ENCODE data around the gene DLG2.

Gene DLG2

GRCh38 chr11:83682611-83682973, 1944.6 kb downstream of the DLG2 start:
- no peak for DNase-seq

DNA sequence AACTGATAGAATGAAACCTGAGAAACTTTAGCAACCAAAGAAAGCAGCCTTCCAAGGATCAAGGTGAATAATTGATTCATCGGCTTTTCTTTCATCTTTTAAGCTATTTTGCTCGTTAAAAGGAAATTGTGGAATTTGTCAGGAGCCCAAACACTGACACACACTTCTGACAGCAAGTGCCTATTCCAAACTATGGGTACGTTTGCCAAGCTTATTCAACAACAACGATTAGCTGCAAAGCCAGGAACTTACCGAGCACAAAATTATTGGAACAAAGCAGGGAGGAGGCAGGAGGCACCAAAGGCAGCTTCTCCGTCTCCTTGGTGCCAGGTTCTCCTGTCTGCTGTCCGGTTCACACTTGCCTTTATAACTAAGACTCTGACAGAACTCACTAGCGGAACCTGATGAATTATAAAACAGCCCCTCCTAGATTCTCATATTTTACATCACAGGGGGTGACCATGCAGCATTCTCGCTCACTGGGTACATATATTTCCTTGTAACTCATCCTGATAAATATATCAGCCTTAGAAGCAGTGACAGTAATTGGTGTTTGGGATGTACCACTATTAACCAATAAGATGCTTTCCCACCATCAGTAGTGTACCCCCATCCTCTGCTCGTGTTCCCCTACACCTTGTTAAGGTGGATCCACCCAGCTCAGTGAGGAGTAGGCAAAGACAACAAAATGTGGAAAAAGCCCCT, 1945.1 kb downstream of the DLG2 start:
- no peak for DNase-seq

DNA sequence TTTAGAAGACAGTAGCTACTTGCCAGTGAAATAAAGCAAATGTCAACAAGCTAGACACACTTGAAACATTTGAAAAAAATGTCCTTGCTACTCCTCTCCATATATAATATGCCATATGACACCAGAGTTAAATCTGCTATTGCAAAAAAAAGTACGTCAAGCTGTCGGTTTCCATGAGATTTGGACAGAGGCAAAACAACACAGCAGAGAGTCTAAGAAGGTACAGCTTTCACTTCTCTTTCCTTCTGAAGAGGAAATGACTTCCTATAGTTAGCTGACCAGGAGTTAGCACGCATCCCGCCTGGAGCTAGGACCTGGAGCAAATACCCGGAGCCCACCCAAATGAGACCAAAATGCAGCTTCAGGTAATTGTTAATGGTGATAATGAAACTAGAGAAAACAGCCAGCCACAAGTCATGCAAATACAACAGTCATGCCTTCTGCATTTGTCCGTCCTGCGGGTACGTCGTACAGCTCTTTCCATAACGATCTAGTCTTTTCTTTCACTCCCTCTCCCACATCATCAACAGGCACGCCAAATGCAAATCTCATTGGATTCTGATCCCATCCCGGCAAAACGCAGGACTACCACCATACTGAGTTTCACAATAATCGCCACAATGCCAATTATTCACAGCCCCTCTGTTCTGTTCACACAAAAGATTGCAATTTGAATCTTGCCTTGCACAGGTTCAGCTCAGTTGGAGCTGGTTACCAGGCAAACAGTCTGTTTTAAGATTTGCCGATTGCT, 1945.9 kb downstream of the DLG2 start:
- DNase-seq = no peak

DNA sequence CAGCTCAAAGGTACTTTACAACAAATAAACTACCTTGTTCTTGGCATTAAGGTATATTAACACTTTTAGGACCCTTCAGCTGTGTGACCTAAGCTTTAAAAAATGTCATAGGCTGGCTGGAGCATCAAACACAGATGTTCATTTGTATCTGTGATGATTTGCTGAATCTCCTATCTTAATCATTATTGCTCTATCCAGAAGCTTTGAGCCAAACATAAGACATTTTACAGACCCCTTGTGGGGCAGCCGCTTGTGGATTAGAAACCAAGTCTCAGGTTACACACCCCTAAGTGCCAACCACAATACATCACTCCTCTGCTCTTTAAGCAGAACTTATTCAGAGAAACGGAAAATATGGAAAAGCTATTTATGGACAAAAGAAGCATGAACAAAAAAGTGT, 1946.8 kb downstream of the DLG2 start:
- no peak for DNase-seq

GRCh38 chr11:83678831-83679584, 1948.1 kb downstream of the DLG2 start:
- DNase-seq = no peak

- no peak for DNase-seq
These were observed 1949.4 kb downstream of the DLG2 start for GRCh38 chr11:83677730-83678129.

DNA sequence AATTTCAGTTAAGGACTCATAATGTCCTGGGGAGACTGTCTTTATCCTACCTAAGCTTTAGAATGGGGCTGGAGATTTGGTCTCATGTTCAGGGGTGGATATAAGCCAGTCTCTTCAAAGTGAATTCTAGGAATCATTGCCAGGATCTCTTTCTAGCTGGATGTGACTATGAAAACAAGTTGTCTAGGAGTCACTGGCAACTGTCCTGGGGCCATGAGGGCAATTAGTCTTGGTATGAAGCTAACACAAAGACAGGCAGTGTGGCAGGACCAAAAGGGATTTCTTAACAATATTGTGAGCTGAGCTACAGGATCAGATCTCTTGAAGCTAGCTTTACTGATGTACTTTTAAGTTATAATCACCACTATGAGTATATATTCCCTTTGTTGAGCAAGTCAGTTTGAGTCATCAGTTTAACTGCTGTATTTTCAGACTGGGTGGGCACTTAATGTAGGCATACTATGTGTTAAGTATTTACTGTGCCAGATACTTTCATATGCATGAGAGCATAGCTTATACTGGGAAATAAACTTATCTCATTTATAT, 1951.0 kb downstream of the DLG2 start:
- no peak for DNase-seq

DNA sequence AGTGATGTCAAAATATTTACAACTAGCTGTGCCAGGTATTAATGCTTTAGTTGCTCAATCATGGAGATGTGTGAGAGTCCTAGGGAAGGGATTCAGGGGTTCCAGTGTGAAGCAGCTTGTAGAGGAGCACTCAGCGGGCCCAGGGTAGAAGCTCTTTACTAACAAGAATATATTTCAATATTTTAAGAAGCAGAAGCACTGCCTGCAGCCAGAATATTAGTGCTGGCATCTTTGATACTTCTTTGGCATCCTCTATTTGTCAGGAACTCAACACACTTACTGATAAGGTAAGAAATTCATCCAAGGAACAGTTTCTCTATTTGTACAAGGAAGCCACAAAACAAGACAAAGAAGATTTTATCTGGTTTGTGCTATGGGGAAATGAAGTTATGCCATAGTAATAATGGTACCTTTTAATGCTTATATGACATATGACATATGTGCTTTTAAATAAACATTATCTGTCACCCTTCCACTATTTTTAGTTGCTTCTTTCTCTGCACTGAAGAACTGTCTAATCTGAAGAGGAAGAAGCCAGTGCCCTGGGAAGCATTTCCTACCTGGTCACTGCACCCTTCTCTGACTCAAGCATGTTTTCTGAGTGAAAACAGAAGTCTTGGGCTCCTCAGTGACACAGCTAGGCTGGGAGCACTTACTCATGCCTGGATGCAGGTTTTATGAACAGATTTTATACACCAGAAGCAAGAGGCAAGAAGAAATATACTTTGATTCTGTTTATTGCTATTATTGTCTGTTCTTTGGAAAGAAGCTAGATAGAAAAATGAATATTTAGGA, 1952.8 kb downstream of the DLG2 start:
- DNase-seq = no peak

DNA sequence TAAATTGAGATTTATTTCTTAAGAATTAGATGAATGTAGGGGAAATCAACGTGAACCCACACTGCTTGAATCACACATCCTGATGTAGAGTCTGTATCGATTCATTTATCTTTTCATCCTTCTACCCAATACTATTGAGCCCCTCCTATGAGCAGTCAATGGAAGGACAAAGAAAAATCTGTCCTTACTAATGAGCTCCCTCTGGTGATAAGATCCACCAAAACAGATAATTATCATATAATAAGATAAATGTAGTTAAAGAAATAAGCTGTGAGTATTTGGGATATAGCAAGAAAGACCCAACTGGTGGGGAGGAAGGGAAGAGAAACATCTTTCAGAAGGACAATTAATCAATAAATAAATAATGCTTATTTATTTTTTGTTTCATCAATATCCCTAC, 1955.9 kb downstream of the DLG2 start:
- DNase-seq = no peak

- no peak for DNase-seq
These were observed 1961.0 kb downstream of the DLG2 start for GRCh38 chr11:83666149-83666548.

- no peak for DNase-seq
These were observed 1963.2 kb downstream of the DLG2 start for GRCh38 chr11:83663988-83664387.

- DNase-seq = no peak
These were observed 1963.7 kb downstream of the DLG2 start for GRCh38 chr11:83663446-83663845.

DNA sequence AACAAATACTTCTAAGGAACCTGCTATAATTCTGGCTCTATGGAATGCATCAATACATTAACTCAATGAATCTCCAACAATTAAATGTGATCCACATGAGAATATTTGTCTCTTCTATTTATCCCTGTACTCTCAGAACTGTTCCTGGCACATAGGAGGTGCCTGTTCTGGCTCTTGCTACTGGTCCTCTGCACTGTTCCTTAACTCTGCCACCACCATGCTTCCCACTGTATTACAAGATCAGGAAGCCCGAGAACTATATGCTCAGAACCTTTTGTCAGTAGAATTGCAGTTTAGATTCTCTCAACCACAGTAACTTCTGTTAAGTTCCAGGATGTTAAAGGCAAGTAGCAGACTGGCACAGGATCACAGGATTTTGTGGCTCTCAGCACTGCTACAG, 1964.7 kb downstream of the DLG2 start:
- DNase-seq = no peak

DNA sequence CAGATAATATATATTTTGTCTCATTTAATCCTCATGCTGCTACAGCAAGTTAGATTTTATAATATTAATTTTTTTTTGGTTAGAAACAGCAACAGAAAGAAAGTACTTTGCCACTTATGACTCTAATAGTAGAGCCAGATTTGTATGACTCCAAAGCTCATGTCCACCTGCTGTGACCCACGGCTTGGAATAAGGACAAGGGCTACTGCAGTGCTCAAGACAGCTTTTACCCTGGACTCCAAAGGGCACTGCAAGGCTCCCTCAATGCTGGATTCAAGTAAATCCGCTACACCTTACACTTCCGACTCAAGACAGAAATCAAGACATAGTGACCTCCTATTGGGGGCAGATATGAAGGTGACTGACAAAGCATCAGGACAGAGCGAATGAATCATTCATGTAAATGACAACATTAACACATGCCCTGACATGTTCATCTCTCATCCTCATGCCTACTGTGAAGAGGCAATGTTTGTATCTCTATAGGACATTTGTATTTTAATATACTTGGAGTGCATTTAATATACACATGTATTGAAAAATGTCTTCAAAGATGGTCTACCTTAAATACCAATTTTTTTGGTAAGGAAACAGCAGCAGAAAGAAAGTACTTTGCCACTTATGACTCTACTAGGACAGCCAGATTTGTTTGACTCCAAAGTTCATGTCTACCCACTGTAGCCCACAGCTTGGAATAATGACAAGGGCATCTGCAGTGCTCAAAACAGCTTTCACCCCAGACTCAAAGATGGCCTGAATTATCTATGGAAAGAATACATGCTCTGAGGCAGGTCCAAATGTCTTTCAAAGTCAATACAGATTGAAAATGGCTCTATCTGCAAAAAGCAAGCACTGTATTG, 1965.4 kb downstream of the DLG2 start:
- no peak for DNase-seq

DNA sequence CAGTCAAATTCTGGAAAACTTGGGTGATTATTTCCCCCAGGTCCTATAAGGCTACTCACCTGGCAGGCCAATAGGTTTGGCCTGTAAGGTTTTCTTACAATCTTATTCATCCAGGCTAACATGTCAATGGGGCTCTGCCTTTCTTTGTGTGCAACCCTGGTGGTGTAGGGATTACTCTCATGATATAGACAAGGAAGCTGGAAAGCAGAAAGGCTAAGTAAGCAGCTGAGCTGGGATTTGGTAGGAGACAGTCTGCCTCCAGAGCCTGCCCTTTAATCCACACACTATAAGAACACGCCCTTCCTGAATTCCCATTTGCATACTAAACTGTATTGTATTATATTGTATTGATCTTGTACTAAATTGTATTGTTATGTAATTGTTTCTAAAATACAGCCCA, 1967.7 kb downstream of the DLG2 start:
- no peak for DNase-seq

DNA sequence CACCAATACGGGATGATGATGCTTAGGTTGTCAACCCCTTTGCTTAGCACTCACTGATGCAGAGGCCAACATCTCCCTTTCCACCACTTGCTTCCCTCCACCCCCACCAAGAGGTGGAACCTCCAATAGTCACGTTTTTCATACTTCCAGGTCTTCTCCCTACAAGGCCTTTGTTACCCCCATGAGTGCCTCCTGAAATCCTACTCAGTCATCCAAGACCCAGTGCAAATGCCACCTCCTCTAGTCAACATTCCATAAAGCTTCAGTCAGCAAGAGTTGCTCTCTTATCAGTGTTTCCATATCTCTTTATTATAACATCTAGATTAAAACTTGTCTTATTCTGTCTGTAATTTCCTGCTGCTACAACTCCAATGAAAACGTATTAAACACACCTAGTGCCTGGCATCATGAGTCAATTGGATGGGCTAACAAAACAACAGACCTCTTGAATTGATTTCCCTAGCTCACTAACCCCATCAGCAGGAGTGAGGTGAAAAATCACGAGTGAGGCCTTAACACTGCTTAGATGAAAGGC, 1970.3 kb downstream of the DLG2 start:
- no peak for DNase-seq

DNA sequence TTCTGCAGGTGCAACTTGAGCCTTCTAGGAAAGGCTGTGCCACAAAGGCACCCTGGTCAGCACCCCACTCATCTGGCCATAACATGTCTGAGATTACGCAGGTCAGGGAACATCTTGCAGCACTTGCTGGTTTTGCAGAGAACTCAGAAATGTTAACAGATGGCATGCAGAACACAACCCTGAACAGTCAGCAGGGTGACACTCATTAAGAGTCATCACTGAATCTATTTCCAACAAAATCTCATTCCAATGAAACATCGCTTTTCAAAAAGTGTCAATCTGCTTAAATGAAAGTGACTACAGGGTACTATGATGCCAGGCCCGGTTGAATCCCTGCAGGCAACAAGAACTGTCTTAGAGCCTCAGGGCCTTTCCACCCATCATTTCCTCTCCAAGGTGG, 1971.2 kb downstream of the DLG2 start:
- DNase-seq = no peak

DNA sequence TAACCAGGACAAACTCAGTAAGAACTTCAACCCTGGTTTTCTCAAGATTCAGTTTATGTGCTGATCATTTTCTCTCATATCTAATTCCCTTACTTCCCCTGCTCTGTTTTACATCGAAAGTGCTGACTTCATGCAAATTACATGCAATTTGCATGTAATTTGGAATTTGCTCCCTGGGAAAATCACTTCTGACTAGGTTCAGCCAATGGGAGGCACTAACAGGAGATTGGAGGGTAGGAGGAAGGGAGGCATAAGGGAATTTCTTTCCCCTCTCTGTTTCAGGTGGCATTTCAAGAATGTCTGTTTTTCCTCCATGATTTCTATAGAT, 1977.7 kb downstream of the DLG2 start:
- no peak for DNase-seq

GRCh38 chr11:83648610-83649527, 1978.3 kb downstream of the DLG2 start:
- DNase-seq = no peak

GRCh38 chr11:83645561-83645960, 1981.6 kb downstream of the DLG2 start:
- DNase-seq = no peak

- no peak for DNase-seq
These were observed 1984.0 kb downstream of the DLG2 start for GRCh38 chr11:83643115-83643514.
